ENCODE results near the gene C9orf78. TPM values are rescaled to one million over a fixed set of nuclear protein-coding genes. Genes with fewer than 3 reads are reported as not detected.
A peak's percentile ranks its signal among the peaks of the same experiment; 100 is the strongest.

Gene C9orf78
- polyA plus RNA-seq, 3 donors, result 39.1 to 70.7 (median 41.9) TPM

DNA sequence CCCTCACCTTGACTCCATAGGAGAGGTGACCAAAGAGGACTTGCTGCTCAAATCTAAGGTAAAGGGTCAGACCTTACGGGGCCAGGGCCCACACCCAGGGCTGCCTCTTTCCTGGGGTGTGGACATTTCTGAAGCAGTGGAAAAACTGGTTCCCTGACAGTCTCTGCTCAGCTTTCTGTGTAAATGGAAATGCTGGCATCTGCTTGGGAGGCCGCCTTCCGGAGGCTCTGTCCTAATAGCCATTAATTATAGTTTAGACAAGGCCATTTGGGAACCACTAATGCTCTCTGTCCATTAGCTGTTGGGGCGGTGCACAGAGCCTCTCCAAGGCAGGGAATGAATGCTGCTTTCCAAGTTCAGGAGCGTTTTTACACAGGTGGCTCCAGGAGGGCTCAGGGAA, 17.5 kb upstream of the C9orf78 start:
- WGBS, 3 donors, result 58 to 83% (median 62%) methylated on average over 5 of the region's 5 CpGs
- no peak overlapping the region for H3K27ac ChIP-seq (ENCODE audit: low read depth, low read length)

DNA sequence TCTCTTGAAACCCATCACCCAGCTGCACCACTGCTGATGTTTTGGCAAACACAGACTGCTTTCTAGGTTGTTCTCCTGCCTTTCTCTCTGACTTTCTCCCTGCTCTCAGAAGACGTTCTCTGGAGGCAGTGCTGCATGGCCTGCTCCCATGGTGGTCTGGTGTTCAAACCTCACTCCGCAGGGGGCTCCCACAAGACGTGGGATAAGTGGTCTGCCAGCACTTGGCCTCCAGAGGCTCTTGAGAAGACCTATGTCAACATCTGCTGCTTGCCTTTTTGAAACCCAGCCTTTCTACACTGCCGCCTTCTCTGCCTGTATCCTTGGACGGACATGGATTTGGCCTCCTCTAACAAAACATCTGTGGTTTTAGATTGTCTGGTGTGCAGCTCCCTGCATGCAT, 16.7 kb upstream of the C9orf78 start:
- H3K27ac ChIP-seq (ENCODE audit: low read depth, low read length), result no peak overlapping the region
- WGBS, 3 donors, result 68 to 84% (median 75%) methylated on average over 5 of the region's 5 CpGs

DNA sequence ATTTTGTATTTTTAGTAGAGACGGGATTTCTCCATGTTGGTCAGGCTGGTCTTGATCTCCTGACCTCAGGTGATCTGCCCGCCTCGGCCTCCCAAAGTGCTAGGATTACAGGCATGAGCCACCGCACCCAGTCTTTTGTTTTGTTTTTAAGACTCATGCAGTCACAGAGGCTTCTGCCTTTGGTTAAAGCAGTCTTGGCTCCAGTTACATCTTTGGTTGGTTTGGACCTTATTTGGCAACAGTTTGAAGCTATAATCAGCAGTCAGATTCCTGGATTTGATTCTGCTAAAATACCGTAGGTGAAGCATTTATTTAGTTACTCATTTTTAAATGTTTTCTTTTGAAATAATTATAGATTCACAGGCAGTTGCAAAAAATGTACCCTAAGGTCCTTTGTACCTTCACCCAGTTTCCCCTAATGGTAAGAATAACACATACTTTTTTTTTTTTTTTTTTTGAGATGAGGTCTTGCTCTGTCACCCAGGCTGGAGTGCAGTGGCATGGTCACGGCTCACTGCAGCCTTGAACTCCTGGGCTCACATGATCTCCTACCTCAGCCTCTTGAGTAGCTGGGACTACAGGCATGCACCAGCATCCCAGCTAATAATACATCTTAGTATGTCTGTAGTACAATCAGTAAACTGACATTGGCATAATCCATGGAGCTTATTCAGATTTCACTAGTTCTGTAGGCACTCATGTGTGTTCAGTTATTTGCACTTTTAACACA, 15.9 kb upstream of the C9orf78 start:
- WGBS, 3 donors, result 76 to 89% (median 88%) methylated on average over 6 of the region's 6 CpGs
- H3K27ac ChIP-seq (ENCODE audit: low read depth, low read length), result no peak overlapping the region

DNA sequence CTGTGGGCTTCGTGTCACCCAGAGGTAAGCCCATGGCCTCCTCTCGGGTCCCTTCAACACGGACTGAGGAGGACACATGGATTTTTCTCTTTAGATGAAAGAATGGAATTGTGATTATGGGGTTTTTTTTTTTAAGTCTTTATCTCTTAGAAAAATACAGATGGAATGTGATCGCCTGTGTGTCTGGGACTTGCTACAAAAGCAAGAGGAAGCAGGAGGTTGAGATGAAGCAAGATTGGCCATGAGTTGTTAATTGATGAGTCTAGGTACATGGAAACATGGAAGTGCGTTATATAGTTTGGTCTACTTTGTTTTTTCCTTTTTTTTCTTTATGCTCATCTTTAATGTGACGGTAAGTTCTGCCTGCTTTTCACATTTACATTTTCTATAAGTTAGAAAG, 14.8 kb upstream of the C9orf78 start:
- WGBS, 3 donors, result 77 to 81% (median 80%) methylated on average over 6 of the region's 6 CpGs
- no peak overlapping the region for H3K27ac ChIP-seq (ENCODE audit: low read depth, low read length)

DNA sequence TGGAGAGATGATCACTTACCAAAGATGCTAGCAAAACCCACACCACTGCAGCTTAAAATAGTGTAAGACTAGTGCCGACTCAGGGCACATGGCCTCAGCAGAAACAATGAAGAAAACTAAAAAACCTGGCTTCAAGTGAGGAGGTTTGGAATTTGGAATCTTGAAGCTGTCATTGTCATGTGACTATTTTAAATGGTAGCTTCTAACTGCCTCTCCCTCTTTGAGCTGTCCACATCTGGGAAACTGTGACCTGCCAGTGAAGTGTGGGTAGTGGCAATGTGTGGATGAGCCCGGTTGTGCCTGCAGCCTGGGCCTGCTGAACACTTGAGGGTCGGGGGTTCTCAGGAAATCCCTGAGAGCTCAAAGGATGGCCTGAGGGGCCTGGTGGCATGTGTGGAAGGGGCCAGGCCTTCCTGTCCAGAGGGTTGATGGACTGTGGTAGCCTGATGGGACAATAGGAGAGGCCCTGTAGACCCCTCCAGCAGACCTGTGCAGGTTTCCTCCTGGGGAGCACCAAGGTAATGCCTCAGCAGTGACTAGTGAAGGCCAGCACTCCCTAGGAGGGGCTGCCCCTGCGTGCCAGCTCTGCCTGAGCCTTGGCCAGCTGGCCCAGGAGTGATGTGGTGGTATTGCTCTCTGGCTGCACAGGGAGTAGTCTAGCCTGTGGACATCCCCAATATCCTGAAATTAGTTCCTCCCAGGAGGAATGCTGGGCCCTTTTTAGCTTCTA, 13.8 kb upstream of the C9orf78 start:
- 75 to 88% (median 80%) methylated on average over 4 of the region's 4 CpGs for WGBS, 3 donors
- H3K27ac ChIP-seq (ENCODE audit: low read depth, low read length), result no peak overlapping the region

DNA sequence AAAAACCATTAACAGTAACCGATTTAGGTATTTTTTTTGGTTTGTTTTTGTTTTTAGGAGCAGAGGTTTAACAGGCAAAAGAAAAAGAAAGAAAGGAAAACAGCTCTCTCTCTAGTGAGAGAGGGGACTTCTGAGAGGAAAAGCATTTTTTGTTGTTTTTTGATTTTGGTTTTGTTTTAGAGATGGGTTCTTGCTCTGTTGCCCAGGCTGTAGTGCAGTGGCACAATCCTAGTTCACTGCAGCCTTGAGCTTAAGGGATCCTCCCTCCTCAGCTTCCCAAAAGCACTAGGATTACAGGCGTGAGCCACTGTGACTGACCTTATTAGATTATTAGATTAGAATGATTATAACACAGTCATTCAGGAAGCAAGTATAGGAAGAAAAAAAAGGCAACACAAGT, 10.3 kb upstream of the C9orf78 start:
- no peak overlapping the region for H3K27ac ChIP-seq (ENCODE audit: low read depth, low read length)
- 53 to 61% (median 61%) methylated on average over 2 of the region's 2 CpGs for WGBS, 3 donors

DNA sequence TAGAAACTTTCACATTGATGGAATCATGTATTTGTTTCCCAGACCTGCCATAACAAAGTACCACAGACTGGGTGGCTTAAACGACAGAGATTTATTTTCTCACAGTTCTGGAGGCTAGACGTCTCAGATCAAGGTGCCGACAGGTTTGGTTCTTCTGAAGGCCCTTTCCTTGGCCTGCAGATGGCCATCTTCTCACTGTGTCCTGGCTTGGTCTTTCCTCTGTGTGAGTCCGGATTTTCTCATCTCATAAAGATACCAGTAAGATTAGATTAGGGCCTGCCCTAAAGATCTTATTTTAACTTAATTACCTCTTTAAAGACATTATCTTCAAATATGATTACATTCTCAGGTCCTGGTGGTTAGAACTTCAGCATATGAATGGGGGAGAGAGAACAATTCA, 6.0 kb upstream of the C9orf78 start:
- no peak overlapping the region for H3K27ac ChIP-seq (ENCODE audit: low read depth, low read length)
- WGBS, 3 donors, result 40 to 81% (median 81%) methylated on average over 4 of the region's 4 CpGs

DNA sequence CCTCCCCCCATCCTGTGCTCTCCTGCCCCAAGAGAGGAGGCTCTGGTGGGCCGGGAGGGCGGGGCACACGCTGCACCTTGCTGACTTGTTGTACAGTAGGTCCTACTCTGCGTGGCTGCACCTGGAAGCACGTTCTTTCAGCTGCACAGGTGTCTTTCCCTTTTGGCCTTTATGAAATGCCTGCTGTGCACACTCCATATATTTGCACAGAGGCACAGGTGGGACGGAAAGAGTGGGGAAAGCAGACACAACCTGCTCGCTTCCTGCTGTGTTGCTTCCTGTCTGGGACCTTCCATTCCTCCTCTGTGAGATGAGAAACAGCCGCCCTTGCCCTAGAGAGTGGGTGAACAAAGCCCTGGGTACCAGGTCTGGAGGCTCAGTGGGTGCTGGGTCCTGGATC, 5.0 kb upstream of the C9orf78 start:
- H3K27ac ChIP-seq (ENCODE audit: low read depth, low read length), result no peak overlapping the region
- 76 to 78% (median 76%) methylated on average over 8 of the region's 8 CpGs for WGBS, 3 donors

DNA sequence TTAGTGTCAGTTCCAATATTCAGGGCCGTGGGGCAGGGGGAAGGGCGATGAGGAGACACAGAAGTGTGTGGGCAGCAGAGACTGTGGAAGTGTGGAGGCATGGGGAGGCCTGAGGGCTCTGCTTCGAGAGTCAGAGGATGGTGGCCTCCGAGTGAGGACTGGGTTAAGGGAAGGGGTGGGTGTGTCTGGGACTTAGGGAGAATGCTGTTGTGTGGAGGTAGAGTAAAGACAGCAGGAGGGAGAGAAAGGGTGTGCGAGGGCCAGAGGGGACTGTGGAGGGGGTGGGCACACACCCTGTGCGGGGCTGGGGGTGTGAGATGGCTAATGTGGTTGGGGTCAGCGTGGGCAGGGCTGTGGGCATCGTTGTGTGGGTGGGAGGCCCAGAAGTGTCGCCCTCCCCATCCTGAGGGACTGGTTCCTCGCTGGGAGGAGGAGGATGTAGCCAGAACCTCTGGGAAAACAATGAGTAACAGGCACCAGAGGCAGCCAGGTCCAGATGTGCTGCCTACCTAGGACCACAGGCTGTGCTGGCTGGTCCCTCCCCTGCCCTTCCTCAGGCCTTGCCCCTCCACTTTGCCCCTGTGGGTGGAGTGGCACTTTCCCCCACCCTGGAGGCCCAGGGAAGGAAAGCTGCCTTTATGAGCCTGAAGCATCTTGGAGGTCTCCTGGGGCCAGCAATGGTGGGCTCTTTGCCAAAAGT, 4.4 kb upstream of the C9orf78 start:
- no peak overlapping the region for H3K27ac ChIP-seq (ENCODE audit: low read depth, low read length)
- 73 to 84% (median 76%) methylated on average over 9 to 10 of the region's 10 CpGs for WGBS, 3 donors

DNA sequence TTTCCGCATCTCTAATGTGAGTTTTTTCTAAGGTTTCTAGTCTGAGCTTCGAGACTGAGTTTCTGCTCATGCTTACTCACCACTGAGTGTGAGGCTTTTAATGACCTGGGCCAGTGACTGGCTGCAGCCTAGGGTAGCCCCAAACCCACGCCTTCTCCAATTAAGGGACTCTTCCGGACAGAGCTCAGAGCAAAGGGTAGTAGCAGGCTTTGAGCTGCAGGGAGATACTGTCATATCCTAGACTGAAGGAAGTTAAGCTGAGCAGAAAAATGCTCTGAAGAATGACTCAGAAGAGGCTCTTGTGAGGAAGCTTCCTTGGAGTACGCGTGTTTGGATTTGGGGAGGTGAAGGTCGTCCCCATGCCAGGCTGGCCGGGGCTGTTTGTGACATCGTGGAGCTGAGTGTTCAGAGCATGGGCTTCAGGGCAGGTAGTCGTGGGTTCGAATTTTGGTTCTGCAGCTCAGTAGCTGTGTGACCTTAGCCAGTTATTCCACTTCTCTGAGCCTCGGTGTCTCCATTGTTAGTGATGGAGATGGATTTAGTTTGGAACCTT, 3.7 kb upstream of the C9orf78 start:
- WGBS, 3 donors, result 85 to 87% (median 86%) methylated on average over 12 of the region's 12 CpGs
- H3K27ac ChIP-seq (ENCODE audit: low read depth, low read length), result no peak overlapping the region

DNA sequence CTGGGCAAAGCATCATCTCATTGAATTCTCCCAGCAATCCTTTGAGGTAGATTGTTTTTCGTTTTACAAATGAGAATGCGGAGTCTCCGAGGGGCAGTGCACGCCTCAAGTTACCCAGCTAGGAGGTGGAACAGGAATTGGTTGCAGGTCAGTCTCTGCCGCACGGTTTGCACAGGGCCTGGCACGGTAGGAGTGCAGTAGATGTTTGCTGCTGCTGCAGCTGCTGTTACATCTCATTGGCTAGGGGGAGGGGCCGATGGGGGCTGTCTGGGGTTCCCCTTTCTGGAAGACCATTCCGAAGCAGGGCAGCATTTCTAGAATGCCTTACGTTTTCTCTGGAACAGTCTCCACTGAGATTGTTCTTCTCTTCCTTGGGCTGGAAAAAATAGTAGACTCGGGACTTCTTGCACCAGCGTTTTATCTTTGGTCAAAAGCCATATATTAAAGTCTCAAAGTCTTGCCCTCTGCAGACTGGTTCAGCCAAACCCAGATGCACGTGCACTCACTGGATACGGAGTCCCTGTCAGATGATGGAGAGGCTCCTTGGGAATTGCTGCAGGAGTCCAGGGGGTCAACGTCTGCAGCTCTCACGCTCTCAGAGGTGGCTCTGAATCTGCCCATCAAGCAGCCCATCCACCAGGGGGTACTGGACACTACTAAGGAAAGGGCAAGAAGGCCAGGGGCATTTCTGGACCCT, 1.4 kb upstream of the C9orf78 start:
- no peak overlapping the region for H3K27ac ChIP-seq (ENCODE audit: low read depth, low read length)
- WGBS, 3 donors, result 29 to 37% (median 35%) methylated on average over 16 of the region's 16 CpGs

DNA sequence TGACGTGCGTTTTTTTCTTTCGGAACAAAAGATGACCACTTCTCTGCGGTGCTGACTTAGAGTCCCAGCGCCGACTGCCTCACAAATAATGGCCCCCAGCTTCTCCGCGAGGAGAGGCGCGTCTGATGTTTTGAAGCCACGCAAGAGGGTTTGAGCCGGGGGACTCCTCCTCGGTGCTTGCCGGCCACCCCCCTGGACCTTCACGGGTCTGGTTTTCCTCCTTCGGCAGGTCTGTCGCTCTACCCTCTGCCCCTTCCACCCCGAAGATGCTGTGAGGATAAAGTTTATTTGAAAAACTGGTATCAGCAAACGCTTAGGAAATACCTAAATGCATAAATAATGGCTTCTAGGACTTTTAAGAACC, 767 bp upstream of the C9orf78 start:
- H3K27ac ChIP-seq (ENCODE audit: low read depth, low read length), result no peak overlapping the region
- WGBS, 3 donors, result 0 to 1% (median 0%) methylated on average over 19 of the region's 19 CpGs

DNA sequence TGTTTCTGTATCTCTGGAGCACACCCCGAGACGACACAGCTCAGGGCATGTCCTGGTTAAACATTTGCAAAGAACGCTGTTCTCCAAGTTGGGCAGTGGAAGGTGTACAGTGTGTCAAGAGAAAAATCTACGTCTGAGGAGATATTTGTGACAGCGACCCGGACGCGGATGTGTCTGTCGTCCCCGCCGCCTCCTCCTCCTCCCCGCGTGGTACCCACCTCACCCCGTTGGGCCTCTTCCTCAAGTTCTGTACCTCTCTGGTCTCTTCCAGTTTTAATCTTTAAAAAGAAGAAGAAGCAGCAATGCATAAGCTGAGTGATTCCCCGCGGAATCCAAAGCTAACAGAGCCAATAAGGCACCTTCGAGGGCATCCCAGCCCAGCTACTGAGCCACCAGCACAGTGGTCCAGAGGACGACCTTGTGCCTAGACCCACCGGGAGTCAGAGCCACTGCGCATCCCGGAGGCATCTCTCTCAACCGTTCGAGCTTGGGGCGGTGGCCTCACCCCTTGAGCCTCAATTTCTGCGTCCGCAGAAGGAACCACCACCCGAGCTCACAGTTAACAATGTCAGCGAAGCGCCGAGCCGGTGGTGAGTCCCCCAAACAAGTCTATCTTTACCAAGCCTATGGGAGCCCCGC, 467 bp downstream of the C9orf78 start:
- H3K27ac ChIP-seq (ENCODE audit: low read depth, low read length), result peak overlapping the region; percentile 19
- 1 to 2% (median 1%) methylated on average over 32 of the region's 32 CpGs for WGBS, 3 donors

DNA sequence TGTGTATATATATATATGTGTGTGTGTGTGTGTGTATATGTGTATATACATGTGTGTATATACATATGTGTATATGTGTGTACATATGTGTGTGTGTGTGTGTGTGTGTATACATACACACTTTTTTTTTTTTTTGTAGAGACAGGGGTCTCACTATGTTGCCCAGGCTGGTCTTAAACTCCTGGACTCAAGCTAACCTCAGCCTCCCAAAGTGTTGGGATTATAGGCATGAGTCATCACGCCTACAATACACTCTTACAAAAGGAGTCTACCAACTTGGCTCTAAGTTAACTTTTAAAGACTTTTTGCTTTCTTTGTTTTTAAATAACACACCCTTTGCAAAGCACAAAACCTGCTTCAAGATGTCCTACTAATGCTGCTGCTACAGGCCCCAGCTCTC, 2.1 kb downstream of the C9orf78 start:
- H3K27ac ChIP-seq (ENCODE audit: low read depth, low read length), result no peak overlapping the region
- WGBS, 3 donors, result 88 to 98% (median 91%) methylated on average over 1 of the region's 1 CpG

DNA sequence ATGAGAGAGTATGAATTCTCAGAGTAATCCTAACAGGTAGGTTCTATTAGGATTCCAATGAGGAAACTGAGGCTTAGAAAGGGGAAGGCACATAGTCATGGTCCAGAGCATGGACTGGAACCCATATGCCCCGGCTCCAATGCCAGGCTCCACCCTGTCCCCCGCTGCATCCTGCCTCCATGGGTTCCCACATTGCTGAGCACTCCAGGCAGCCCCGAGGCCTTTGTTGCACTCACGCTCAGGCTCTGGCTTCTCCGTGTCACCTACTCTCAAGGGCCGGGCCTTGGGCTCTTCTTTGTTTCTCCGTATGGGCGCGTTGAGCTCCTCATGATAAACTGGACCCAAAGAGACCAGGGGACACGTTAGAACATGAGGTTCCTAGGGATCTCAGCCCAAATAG, 6.1 kb downstream of the C9orf78 start:
- 89 to 94% (median 93%) methylated on average over 10 of the region's 10 CpGs for WGBS, 3 donors
- H3K27ac ChIP-seq (ENCODE audit: low read depth, low read length), result no peak overlapping the region

DNA sequence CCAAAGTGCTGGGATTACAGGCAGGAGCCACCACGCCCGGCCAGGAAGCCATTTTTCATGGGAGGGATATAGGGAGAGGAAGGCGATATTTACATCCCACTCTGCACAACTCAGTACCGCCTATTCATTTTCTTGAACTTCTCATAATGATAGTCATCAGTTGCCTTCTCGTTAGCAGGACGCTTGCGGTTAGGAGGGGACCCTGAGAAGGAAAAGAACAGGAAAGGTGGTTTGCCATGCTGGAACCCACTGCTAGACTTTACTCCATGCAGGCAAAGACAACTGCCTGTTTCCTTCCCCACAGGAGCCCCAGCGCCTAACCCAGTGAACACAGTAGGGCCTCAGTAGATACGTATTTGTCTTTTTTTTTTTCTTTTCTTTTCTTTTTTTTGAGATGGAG, 7.0 kb downstream of the C9orf78 start:
- H3K27ac ChIP-seq (ENCODE audit: low read depth, low read length), result no peak overlapping the region
- 77 to 90% (median 85%) methylated on average over 9 of the region's 9 CpGs for WGBS, 3 donors

DNA sequence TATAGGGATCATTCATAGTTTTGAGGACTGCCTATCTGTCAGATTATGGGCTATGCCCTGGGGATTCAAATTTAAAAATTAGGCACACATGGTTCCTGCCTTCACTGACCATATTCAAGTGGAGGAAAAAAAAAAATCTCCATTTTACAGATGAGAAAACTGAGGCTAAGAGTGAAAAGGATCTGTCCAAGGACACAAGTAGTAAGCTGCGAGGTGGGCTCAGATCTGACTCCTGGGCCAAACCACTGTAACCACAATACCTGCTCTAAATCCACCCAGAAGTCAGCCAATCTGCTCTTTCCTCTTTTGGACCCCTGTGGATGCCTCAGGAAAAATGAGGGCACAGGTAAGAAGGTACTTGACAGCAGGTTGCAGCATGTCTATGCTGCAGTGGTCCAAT, 8.3 kb downstream of the C9orf78 start:
- 86 to 98% (median 88%) methylated on average over 1 of the region's 1 CpG for WGBS, 3 donors
- no peak overlapping the region for H3K27ac ChIP-seq (ENCODE audit: low read depth, low read length)

DNA sequence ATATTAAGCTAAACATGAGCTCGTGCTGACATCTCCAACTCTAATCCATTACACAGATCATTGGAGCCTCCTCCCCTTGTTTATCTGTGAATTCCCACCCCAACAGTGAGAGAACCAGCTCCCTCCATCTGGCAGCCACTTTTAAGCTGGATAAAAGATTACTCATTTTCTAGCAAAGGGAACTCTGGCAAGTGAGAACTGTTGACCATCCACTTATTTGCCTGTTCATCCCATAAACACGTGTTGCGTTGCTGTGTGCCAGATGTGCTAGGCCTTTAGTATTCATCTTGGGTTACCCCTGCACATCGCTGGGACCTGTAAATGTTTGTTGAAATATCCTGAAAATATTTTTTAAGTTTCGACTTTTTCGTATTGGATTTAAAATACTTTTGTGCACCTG, 8.7 kb downstream of the C9orf78 start:
- H3K27ac ChIP-seq (ENCODE audit: low read depth, low read length), result no peak overlapping the region
- WGBS, 3 donors, result 73 to 84% (median 82%) methylated on average over 6 of the region's 6 CpGs
